HepG2 (cell line): ENCODE data around the gene C20orf96. TPM values are rescaled to one million over a fixed set of nuclear protein-coding genes. Genes with fewer than 3 reads are reported as not detected.

ENCODE experiments used
- BCL6 ChIP-seq: IDR thresholded peaks from 2 replicates; pipeline ENCODE4 v1.6.1; 2016; ENCODE audit warnings: missing genetic modification reagents, missing compliant biosample characterization
- CREM ChIP-seq, 2 experiments: sonication (generic) in 1 of 2; formaldehyde crosslinking in 1 of 2; IDR thresholded peaks; 2 replicates each; pipeline versions ENCODE4 v1.4.0 to v1.6.1; 2016 to 2020; ENCODE audit warnings: antibody characterized with exemption in 1 of 2, mild to moderate bottlenecking in 1 of 2, missing genetic modification reagents in 1 of 2
- EP300 ChIP-seq, 3 experiments: sonication (generic) in 1 of 3; formaldehyde crosslinking in 1 of 3; IDR thresholded peaks; 2 replicates each; pipeline versions ENCODE4 v1.5.1 to v1.6.1; 2011 to 2020; ENCODE audit warnings: low read depth in 2 of 3, low read length in 2 of 3, borderline replicate concordance in 1 of 3, improper control_type of control experiment in 1 of 3, mild to moderate bottlenecking in 1 of 3, missing genetic modification reagents in 1 of 3, moderate library complexity in 1 of 3
- HDAC2 ChIP-seq: sonication (generic); formaldehyde crosslinking; IDR thresholded peaks from 2 replicates; pipeline ENCODE4 v1.4.0; 2020; ENCODE audit warnings: missing genetic modification reagents
- HINFP ChIP-seq: sonication (generic); formaldehyde crosslinking; IDR thresholded peaks from 2 replicates; pipeline ENCODE4 v1.4.0; 2020; ENCODE audit warnings: low read depth, mild to moderate bottlenecking, missing genetic modification reagents
- HNRNPL ChIP-seq: fragments of 200-400 bp; formaldehyde crosslinking; IDR thresholded peaks from 2 replicates; pipeline ENCODE4 v1.6.1; 2017; ENCODE audit warnings: mild to moderate bottlenecking, low read depth, low read length
- HOMEZ ChIP-seq: IDR thresholded peaks from 2 replicates; pipeline ENCODE4 v1.6.1; 2016; ENCODE audit warnings: low read depth
- IRF1 ChIP-seq: sonication (generic); formaldehyde crosslinking; IDR thresholded peaks from 2 replicates; pipeline ENCODE4 v1.4.0; 2020; ENCODE audit warnings: low read depth, mild to moderate bottlenecking, missing genetic modification reagents
- KDM2A ChIP-seq: sonication (generic); formaldehyde crosslinking; IDR thresholded peaks from 2 replicates; pipeline ENCODE4 v1.4.0; 2020; ENCODE audit warnings: low read depth, missing genetic modification reagents, borderline replicate concordance
- MLX ChIP-seq: IDR thresholded peaks from 2 replicates; pipeline ENCODE4 v1.6.1; 2016
- RBAK ChIP-seq: sonication (generic); formaldehyde crosslinking; IDR thresholded peaks from 2 replicates; pipeline ENCODE4 v1.5.1; 2020; ENCODE audit warnings: mild to moderate bottlenecking, missing genetic modification reagents
- RFX5 ChIP-seq: IDR thresholded peaks from 2 replicates; pipeline ENCODE4 v1.6.1; 2011; ENCODE audit warnings: low read depth, low read length, improper control_type of control experiment
- SOX5 ChIP-seq: IDR thresholded peaks from 2 replicates; pipeline ENCODE4 v1.6.1; 2016; ENCODE audit warnings: borderline replicate concordance
- SP4 ChIP-seq: sonication (generic); formaldehyde crosslinking; IDR thresholded peaks from 2 replicates; pipeline ENCODE4 v1.8.1; 2023; ENCODE audit warnings: mild to moderate bottlenecking, missing genetic modification reagents
- SSRP1 ChIP-seq: IDR thresholded peaks from 2 replicates; pipeline ENCODE4 v1.6.1; 2016; ENCODE audit warnings: control low read depth
- TFDP1 ChIP-seq: IDR thresholded peaks from 2 replicates; pipeline ENCODE4 v1.6.1; 2016; ENCODE audit warnings: missing compliant biosample characterization, missing genetic modification reagents, borderline replicate concordance
- YY1 ChIP-seq: IDR thresholded peaks from 2 replicates; pipeline ENCODE4 v1.6.1; 2011; ENCODE audit warnings: low read length, low read depth, moderate library complexity, mild to moderate bottlenecking; ENCODE audit not compliant: insufficient read depth, insufficient replicate concordance
- ZBTB25 ChIP-seq: IDR thresholded peaks from 2 replicates; pipeline ENCODE4 v1.6.1; 2018; ENCODE audit warnings: missing genetic modification reagents
- ZNF230 ChIP-seq: sonication (generic); formaldehyde crosslinking; IDR thresholded peaks from 2 replicates; pipeline ENCODE4 v1.4.0; 2020; ENCODE audit warnings: mild to moderate bottlenecking, missing genetic modification reagents
- ZNF430 ChIP-seq: sonication (generic); formaldehyde crosslinking; IDR thresholded peaks from 2 replicates; pipeline ENCODE4 v1.9.0; 2021; ENCODE audit warnings: mild to moderate bottlenecking, missing genetic modification reagents
- ZNF556 ChIP-seq: sonication (generic); formaldehyde crosslinking; IDR thresholded peaks from 2 replicates; pipeline ENCODE4 v1.4.0; 2020; ENCODE audit warnings: mild to moderate bottlenecking, missing genetic modification reagents, borderline replicate concordance
- ZNF616 ChIP-seq: sonication (generic); formaldehyde crosslinking; IDR thresholded peaks from 2 replicates; pipeline ENCODE4 v1.5.0; 2020; ENCODE audit warnings: low read depth, mild to moderate bottlenecking, missing genetic modification reagents
- polyA plus RNA-seq, 8 experiments: library from polyadenylated mRNA; depleted of rRNA in 3 of 8; stranded (reverse) in 7 of 8; unstranded in 1 of 8; fragments of >200 nt; fragmentation: Illumina TruSeq in 4 of 8; extraction: Trizol in 4 of 8; gene quantifications; 2 replicates each; pipeline versions ENCODE4 v1.2.1 to v1.2.3, GENCODE V29; 2011 to 2016; ENCODE audit warnings: low read depth in 4 of 8, missing spikeins in 1 of 8, mixed read lengths in 1 of 8; ENCODE audit not compliant: insufficient read depth in 1 of 8
- total RNA-seq, 5 experiments: library from RNA; depleted of rRNA; stranded (reverse); fragments of >200 nt; fragmentation: Illumina TruSeq; extraction: Trizol; gene quantifications; 2 replicates each; pipeline ENCODE4 v1.2.3, GENCODE V29; 2016; ENCODE audit warnings: low read depth in 1 of 5

C20orf96 gene
- total and polyA plus RNA-seq, 2 of the 13 experiments (the other 11 are each of a cell fraction or from before 2014, with no cell fraction given): 3.8 to 20.6 TPM

- TF ChIP-seq ZNF556 (CRISPR knock-in tag) (no peak; the same call in none of the 2 replicates), HOMEZ (CRISPR knock-in tag) (no peak; the same call in 1 of the 2 replicates), SOX5 (CRISPR knock-in tag) (peak; percentile 52; the same call in 1 of the 2 replicates), RFX5 (no peak), SSRP1 (CRISPR knock-in tag) (0 out of 2 replicates have a peak, but pooled peaks have one; percentile 63), ZNF230 (CRISPR knock-in tag) (peak; percentile 76; the same call in 1 of the 2 replicates), ZNF430 (CRISPR knock-in tag) (peak; percentile 89; the same call in 1 of the 2 replicates), YY1 (peak; percentile 39), HINFP (no peak), ZBTB25 (CRISPR knock-in tag) (no peak), CREM (IDR thresholded peaks at IDR 0.05) (peak; percentile 48; the same call in 1 of the 2 replicates), CREM (CRISPR knock-in tag; IDR thresholded peaks at IDR 0.05) (no peak), HDAC2 (0 out of 2 replicates have a peak, but pooled peaks have one; percentile 28), SP4 (CRISPR knock-in tag) (peak; percentile 88), ZNF616 (CRISPR knock-in tag) (no peak), HNRNPL (no peak), RBAK (no peak), BCL6 (CRISPR knock-in tag) (peak; percentile 23; the same call in 1 of the 2 replicates), TFDP1 (CRISPR knock-in tag) (peak; percentile 86), KDM2A (CRISPR knock-in tag) (peak; percentile 32; the same call in 1 of the 2 replicates), MLX (CRISPR knock-in tag) (no peak), EP300 (IDR thresholded peaks at IDR 0.05; ENCODE audit: low read depth in 2 of 2, low read length in 2 of 2) (peak in 1 of 2 experiments; percentile 4; a peak in 1 of 4 replicates), EP300 (CRISPR knock-in tag; IDR thresholded peaks at IDR 0.05; ENCODE audit: borderline replicate concordance) (no peak; the same call in 1 of the 2 replicates), IRF1 (CRISPR knock-in tag) (no peak)
Measured at GRCh38 chr20:290084-290831, at the start of gene C20orf96 (continued).
